DOHH2 (cell line): Measurements from ENCODE around the gene FAM131C.

Experiments used
- H3F3A ChIP-seq: fragments of 200-600 bp; sonication (generic), shearing (Covaris generic); 2 replicates; pipeline ENCODE4 v1.6.0; 2016; ENCODE audit warnings: antibody characterized with exemption, mild to moderate bottlenecking; ENCODE audit not compliant: control insufficient read depth, insufficient read depth
- H3K27ac ChIP-seq: fragments of 200-600 bp; sonication (generic); 2 replicates; pipeline ENCODE4 v1.5.1; 2014; ENCODE audit warnings: low read depth, mild to moderate bottlenecking, low read length, moderate library complexity
- H3K27me3 ChIP-seq: fragments of 200-600 bp; sonication (generic); 2 replicates; pipeline ENCODE4 v1.6.1; 2014; ENCODE audit warnings: mild to moderate bottlenecking, low read length, mixed read lengths; ENCODE audit not compliant: control insufficient read depth
- H3K36me3 ChIP-seq: fragments of 200-600 bp; sonication (generic); 2 replicates; pipeline ENCODE4 v1.6.1; 2014; ENCODE audit warnings: mild to moderate bottlenecking, low read length, moderate library complexity, mixed read lengths; ENCODE audit not compliant: control insufficient read depth
- H3K4me1 ChIP-seq: fragments of 200-600 bp; sonication (generic); 2 replicates; pipeline ENCODE4 v1.6.1; 2014; ENCODE audit warnings: mild to moderate bottlenecking, low read length, mixed read lengths; ENCODE audit not compliant: control insufficient read depth
- H3K4me2 ChIP-seq: fragments of 200-600 bp; sonication (generic); 2 replicates; pipeline ENCODE4 v1.6.0; 2014; ENCODE audit warnings: mild to moderate bottlenecking, low read length, moderate library complexity
- H3K4me3 ChIP-seq: fragments of 200-600 bp; sonication (generic); 2 replicates; pipeline ENCODE4 v1.5.1; 2014; ENCODE audit warnings: mild to moderate bottlenecking, low read length, mixed read lengths
- H3K79me2 ChIP-seq: fragments of 200-600 bp; sonication (generic); 2 replicates; pipeline ENCODE4 v1.6.1; 2014; ENCODE audit warnings: mild to moderate bottlenecking, low read length, mixed read lengths; ENCODE audit not compliant: control insufficient read depth
- H3K9me2 ChIP-seq: fragments of 200-600 bp; sonication (generic); replicated peaks from 2 replicates; pipeline ENCODE4 v1.6.1; 2014; ENCODE audit warnings: mild to moderate bottlenecking, low read length, mixed read lengths; ENCODE audit not compliant: control insufficient read depth
- H3K9me3 ChIP-seq: fragments of 200-600 bp; sonication (generic); 2 replicates; pipeline ENCODE4 v1.6.1; 2014; ENCODE audit warnings: antibody characterized with exemption, low read length, mixed read lengths; ENCODE audit not compliant: control insufficient read depth, insufficient read depth
- H4K20me1 ChIP-seq: fragments of 200-600 bp; sonication (generic); 2 replicates; pipeline ENCODE4 v1.6.0; 2014; ENCODE audit warnings: low read depth, mild to moderate bottlenecking, antibody characterized with exemption, low read length, moderate library complexity; ENCODE audit not compliant: control insufficient read depth, insufficient read depth
- EZH2phosphoT487 ChIP-seq: fragments of 200-600 bp; sonication (generic); IDR thresholded peaks from 2 replicates; pipeline ENCODE4 v1.6.1; 2017; ENCODE audit warnings: borderline replicate concordance, mild to moderate bottlenecking, antibody characterized with exemption, low read length, moderate library complexity, mixed read lengths
- TF ChIP-seq, protein P1 (sequence below): fragments of 200-600 bp; sonication (generic); IDR thresholded peaks from one replicate; pipeline ENCODE4 v1.5.1; 2014; ENCODE audit warnings: antibody characterized with exemption, mild to moderate bottlenecking, low read depth, low read length; ENCODE audit not compliant: poor library complexity, severe bottlenecking

The FAM131C gene

DNA sequence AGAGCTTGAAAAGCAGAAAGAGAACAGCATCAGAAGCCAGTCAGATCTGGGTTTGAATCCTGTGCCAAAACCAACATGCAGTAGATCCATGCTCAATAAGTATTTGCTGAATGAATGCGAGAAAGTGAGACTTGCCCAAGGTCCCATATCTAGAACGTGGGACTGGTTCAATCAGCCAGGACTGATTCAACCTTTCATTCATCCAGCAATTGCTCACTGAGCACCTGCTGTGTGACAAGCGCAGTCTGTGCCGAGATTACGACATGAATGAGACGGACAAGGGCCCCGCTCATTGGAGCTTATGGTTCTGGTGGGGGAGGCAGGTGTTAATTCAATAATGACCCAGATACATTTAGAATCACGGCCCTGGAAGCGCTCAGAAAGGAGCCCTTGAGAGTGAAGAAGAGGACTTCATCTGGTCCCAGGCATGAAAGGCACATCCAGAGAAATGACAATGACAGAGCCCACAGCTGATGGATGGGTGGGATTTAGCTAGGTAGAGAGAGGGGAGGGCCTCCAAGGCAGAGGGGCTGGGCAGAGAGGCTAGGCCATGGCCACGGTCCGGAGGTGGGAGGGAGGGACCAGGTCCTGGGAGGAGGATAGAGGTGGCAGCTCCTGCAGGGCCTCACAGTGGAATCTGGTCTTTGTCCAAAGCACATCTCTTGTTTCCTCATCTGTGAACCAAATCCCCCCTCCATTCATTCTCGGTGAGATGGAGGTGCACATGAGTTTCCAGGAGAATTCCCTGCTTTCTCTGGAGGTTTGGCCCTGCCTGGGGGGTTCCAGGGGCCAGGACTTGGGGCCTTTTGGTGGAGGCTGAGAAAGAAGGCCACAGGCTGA, 4.2 kb upstream of the FAM131C start:
- Histone ChIP-seq H3K4me1 (peaks cover 14% of the 10 kb centered on the region), H3F3A (0 out of 2 replicates have a peak, but pooled peaks cover 3% of the 10 kb centered on the region), H4K20me1 (no peaks in the 10 kb centered on the region; the same call in 1 of the 2 replicates), H3K27ac (no peak overlapping the region), H3K4me2 (no peak overlapping the region), H3K9me2 (no peaks in the 10 kb centered on the region), H3K27me3 (peaks cover 23% of the 10 kb centered on the region), H3K79me2 (no peaks in the 10 kb centered on the region), H3K9me3 (no peaks in the 10 kb centered on the region), H3K4me3 (no peak overlapping the region), H3K36me3 (no peaks in the 10 kb centered on the region)
- TF ChIP-seq, protein P1, sequence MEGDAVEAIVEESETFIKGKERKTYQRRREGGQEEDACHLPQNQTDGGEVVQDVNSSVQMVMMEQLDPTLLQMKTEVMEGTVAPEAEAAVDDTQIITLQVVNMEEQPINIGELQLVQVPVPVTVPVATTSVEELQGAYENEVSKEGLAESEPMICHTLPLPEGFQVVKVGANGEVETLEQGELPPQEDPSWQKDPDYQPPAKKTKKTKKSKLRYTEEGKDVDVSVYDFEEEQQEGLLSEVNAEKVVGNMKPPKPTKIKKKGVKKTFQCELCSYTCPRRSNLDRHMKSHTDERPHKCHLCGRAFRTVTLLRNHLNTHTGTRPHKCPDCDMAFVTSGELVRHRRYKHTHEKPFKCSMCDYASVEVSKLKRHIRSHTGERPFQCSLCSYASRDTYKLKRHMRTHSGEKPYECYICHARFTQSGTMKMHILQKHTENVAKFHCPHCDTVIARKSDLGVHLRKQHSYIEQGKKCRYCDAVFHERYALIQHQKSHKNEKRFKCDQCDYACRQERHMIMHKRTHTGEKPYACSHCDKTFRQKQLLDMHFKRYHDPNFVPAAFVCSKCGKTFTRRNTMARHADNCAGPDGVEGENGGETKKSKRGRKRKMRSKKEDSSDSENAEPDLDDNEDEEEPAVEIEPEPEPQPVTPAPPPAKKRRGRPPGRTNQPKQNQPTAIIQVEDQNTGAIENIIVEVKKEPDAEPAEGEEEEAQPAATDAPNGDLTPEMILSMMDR: no peak
- no peak for TF ChIP-seq EZH2phosphoT487

DNA sequence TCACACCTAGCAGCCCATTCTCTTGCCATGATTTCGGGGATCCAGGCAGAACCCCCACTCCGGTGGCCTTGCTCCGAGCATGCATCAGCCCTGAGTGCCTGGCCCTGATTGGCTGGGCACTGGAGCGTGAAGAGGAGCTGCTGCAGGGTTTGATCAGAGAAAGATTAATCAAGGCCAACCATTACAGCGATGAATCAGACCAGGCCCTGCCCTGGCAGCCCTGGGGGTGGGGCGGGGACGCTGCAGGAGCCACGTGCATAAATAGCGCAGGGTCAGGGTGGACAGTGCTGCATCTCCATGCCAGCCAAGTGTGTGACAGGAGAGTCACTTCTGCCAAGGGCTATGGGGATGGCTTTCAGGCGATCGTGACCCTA, 3.4 kb upstream of the FAM131C start:
- H3K36me3 ChIP-seq: no peaks in the 10 kb centered on the region
- no peaks in the 10 kb centered on the region for H3K9me3 ChIP-seq
- H3K27me3 ChIP-seq: peaks cover 30% of the 10 kb centered on the region
- no peak overlapping the region for H3K27ac ChIP-seq
- H3K4me1 ChIP-seq: peaks cover 14% of the 10 kb centered on the region
- no peaks in the 10 kb centered on the region for H3K79me2 ChIP-seq
- H3K9me2 ChIP-seq: no peaks in the 10 kb centered on the region
- TF ChIP-seq EZH2phosphoT487: no peak
- TF ChIP-seq, protein P1: no peak
- no peak overlapping the region for H3K4me3 ChIP-seq
- no peaks in the 10 kb centered on the region; the same call in 1 of the 2 replicates for H4K20me1 ChIP-seq
- H3K4me2 ChIP-seq: no peak overlapping the region
- 0 out of 2 replicates have a peak, but pooled peaks cover 3% of the 10 kb centered on the region for H3F3A ChIP-seq

DNA sequence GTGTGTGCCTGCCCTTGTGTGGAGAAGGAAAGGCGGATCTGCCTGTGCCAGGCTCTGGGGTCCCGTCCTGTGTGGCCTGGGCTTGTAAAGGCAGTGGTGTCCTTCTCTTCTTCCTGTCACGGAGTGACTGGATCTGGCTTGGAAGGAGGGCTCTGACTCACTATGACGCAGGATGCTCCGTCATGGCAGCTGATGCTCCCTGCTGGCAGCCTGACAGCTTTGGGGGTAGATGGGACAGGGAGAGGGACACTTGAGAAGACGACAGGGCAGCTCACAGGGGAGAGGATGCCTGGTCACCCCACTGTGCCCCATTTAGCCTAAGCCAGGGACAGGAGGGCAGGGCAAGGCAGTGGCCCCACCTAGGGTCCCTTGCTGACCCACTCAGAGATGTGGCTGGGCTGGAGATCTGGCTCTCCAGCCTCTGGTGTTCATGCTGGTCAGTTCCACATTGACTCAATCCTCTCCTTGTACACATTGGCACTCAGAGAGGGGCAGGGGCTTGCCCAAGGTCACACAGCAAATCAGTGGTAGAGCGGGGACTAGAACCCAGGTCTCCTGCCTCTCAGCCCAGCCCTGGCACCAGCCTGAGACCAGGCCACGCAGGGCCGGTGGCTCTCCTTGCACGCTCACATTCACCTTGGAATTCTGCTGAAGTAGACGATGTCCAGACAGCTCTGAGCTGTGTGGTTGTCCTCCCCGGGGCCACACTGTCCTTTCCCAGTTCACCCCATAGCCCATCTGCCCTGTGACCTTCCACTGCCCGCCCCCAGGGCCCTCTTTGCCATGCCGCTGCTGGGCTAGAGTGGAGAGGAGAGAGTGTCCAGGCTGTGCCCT, 2.8 kb upstream of the FAM131C start:
- Histone ChIP-seq H3K4me1 (peaks cover 14% of the 10 kb centered on the region), H3K9me2 (no peaks in the 10 kb centered on the region)

More for the DNA sequence above, 2.8 kb upstream of the FAM131C start:
- H3K27ac ChIP-seq: no peak overlapping the region
- H3K79me2 ChIP-seq: no peaks in the 10 kb centered on the region
- H4K20me1 ChIP-seq: no peaks in the 10 kb centered on the region; the same call in 1 of the 2 replicates
- TF ChIP-seq, protein P1: no peak
- TF ChIP-seq EZH2phosphoT487: no peak
- H3K36me3 ChIP-seq: no peaks in the 10 kb centered on the region
- no peaks in the 10 kb centered on the region for H3K9me3 ChIP-seq
- no peak overlapping the region for H3K4me2 ChIP-seq
- peaks cover 34% of the 10 kb centered on the region for H3K27me3 ChIP-seq
- no peak overlapping the region for H3K4me3 ChIP-seq
- 0 out of 2 replicates have a peak, but pooled peaks cover 3% of the 10 kb centered on the region for H3F3A ChIP-seq
